Parathyroid adenoma (tissue), 2 donors: Measurements from ENCODE around the gene ANLN.

ENCODE experiments used
- H2AFZ ChIP-seq: fragments of 300-600 bp; sonication (generic); one replicate; pipeline ENCODE4 v1.7.0; 2017; ENCODE audit warnings: antibody characterized with exemption, mild to moderate bottlenecking
- H3K27ac ChIP-seq: fragments of 300-600 bp; sonication (generic); one replicate; pipeline ENCODE4 v1.7.0; 2017
- H3K27me3 ChIP-seq: fragments of 300-600 bp; sonication (generic); one replicate; pipeline ENCODE4 v1.7.0; 2017; ENCODE audit warnings: low read length; ENCODE audit not compliant: control insufficient read depth, insufficient read depth
- H3K36me3 ChIP-seq: fragments of 300-600 bp; sonication (generic); one replicate; pipeline ENCODE4 v1.7.0; 2017; ENCODE audit warnings: low read length; ENCODE audit not compliant: control insufficient read depth, insufficient read depth
- H3K4me1 ChIP-seq: fragments of 300-600 bp; sonication (generic); one replicate; pipeline ENCODE4 v1.7.0; 2017; ENCODE audit warnings: control low read depth
- H3K4me2 ChIP-seq: fragments of 300-600 bp; sonication (generic); one replicate; pipeline ENCODE4 v1.7.0; 2017; ENCODE audit warnings: low read length
- H3K4me3 ChIP-seq: fragments of 300-600 bp; sonication (generic); one replicate; pipeline ENCODE4 v1.7.0; 2017; ENCODE audit warnings: low read depth, low read length
- H3K79me2 ChIP-seq: fragments of 300-600 bp; sonication (generic); one replicate; pipeline ENCODE4 v1.7.0; 2017; ENCODE audit warnings: control low read depth
- H3K9ac ChIP-seq: fragments of 300-600 bp; sonication (generic); one replicate; pipeline ENCODE4 v1.7.0; 2017; ENCODE audit warnings: mild to moderate bottlenecking
- H3K9me3 ChIP-seq: fragments of 300-600 bp; sonication (generic); one replicate; pipeline ENCODE4 v1.7.0; 2017; ENCODE audit warnings: low read length; ENCODE audit not compliant: control insufficient read depth
- CTCF ChIP-seq: fragments of 300-600 bp; sonication (generic); IDR thresholded peaks from one replicate; pipeline ENCODE4 v1.7.0; 2017; ENCODE audit warnings: antibody characterized with exemption, mild to moderate bottlenecking
- donor health status: primary hyperparathyroidism.

ANLN gene

GRCh38 chr7:36407636-36408550 lies 18.2 kb downstream of the ANLN start:
- no peak for TF ChIP-seq CTCF
- H3K36me3 ChIP-seq, result no peaks in the 10 kb centered on the region
- no peak overlapping the region for H2AFZ ChIP-seq
- H3K4me2 ChIP-seq, result no peak overlapping the region
- no peak overlapping the region for H3K4me3 ChIP-seq
- no peak overlapping the region for H3K27ac ChIP-seq
- no peaks in the 10 kb centered on the region for H3K79me2 ChIP-seq
- no peaks in the 10 kb centered on the region for H3K4me1 ChIP-seq
- H3K9ac ChIP-seq, result no peak overlapping the region
- no peaks in the 10 kb centered on the region for H3K27me3 ChIP-seq
- no peaks in the 10 kb centered on the region for H3K9me3 ChIP-seq

GRCh38 chr7:36408589-36408988 lies 18.9 kb downstream of the ANLN start:
- TF ChIP-seq CTCF, result no peak
- no peaks in the 10 kb centered on the region for H3K9me3 ChIP-seq
- H3K79me2 ChIP-seq, result no peaks in the 10 kb centered on the region
- H3K4me2 ChIP-seq, result no peak overlapping the region
- no peaks in the 10 kb centered on the region for H3K36me3 ChIP-seq
- H2AFZ ChIP-seq, result no peak overlapping the region
- H3K4me3 ChIP-seq, result no peak overlapping the region
- no peak overlapping the region for H3K9ac ChIP-seq
- H3K4me1 ChIP-seq, result no peaks in the 10 kb centered on the region
- no peak overlapping the region for H3K27ac ChIP-seq
- H3K27me3 ChIP-seq, result no peaks in the 10 kb centered on the region

- no peak overlapping the region for H3K9ac ChIP-seq
- no peak overlapping the region for H3K27ac ChIP-seq
Measured at GRCh38 chr7:36409180-36409579, 19.5 kb downstream of the ANLN start.

GRCh38 chr7:36415144-36415543 lies 25.5 kb downstream of the ANLN start:
- H3K4me2 ChIP-seq, result no peak overlapping the region
- H3K4me1 ChIP-seq, result no peaks in the 10 kb centered on the region
- no peaks in the 10 kb centered on the region for H3K36me3 ChIP-seq
- no peaks in the 10 kb centered on the region for H3K27me3 ChIP-seq
- TF ChIP-seq CTCF, result no peak
- no peak overlapping the region for H3K4me3 ChIP-seq
- H3K9ac ChIP-seq, result no peak overlapping the region
- no peaks in the 10 kb centered on the region for H3K79me2 ChIP-seq
- no peak overlapping the region for H3K27ac ChIP-seq
- H2AFZ ChIP-seq, result no peak overlapping the region
- no peaks in the 10 kb centered on the region for H3K9me3 ChIP-seq

More at GRCh38 chr7:36409180-36409579, 19.5 kb downstream of the ANLN start:
- Histone ChIP-seq H3K4me3 (no peak overlapping the region), H2AFZ (no peak overlapping the region), H3K4me2 (no peak overlapping the region), H3K27me3 (no peaks in the 10 kb centered on the region), H3K4me1 (no peaks in the 10 kb centered on the region), H3K36me3 (no peaks in the 10 kb centered on the region), H3K79me2 (no peaks in the 10 kb centered on the region), H3K9me3 (no peaks in the 10 kb centered on the region)
- TF ChIP-seq CTCF, result no peak

- no peak for TF ChIP-seq CTCF
- Histone ChIP-seq H3K36me3 (no peaks in the 10 kb centered on the region), H3K27ac (no peak overlapping the region), H3K27me3 (no peaks in the 10 kb centered on the region), H3K4me3 (no peak overlapping the region), H3K9ac (no peak overlapping the region), H3K9me3 (no peaks in the 10 kb centered on the region), H3K4me1 (no peaks in the 10 kb centered on the region), H3K4me2 (no peak overlapping the region), H2AFZ (no peak overlapping the region), H3K79me2 (no peaks in the 10 kb centered on the region)
Measured at GRCh38 chr7:36416251-36416650, 26.6 kb downstream of the ANLN start.
